PC-3 (cell line): ENCODE measurements around the gene TMTC3.

Experiments used
- CTCF ChIP-seq: fragments of 300-600 bp; sonication (generic); conservative IDR thresholded peaks from 2 replicates; pipeline ENCODE4 v1.5.1; 2017; ENCODE audit warnings: antibody characterized with exemption, low read depth, mild to moderate bottlenecking, low read length
- EZH2 ChIP-seq: fragments of 300-600 bp; sonication (generic); IDR thresholded peaks from one replicate; pipeline ENCODE4 v1.6.1; 2017; ENCODE audit warnings: antibody characterized with exemption, mild to moderate bottlenecking, low read length; ENCODE audit not compliant: unreplicated experiment
- EZH2phosphoT487 ChIP-seq: fragments of 300-600 bp; sonication (generic); IDR thresholded peaks from 2 replicates; pipeline ENCODE4 v1.6.1; 2018; ENCODE audit warnings: mild to moderate bottlenecking, antibody characterized with exemption, low read length, borderline replicate concordance

GRCh38 chr12:88208661-88209060 lies 66.6 kb downstream of the TMTC3 start:
- TF ChIP-seq CTCF (no peak), EZH2 (no peak), EZH2phosphoT487 (no peak)
